ENCODE measurements around the gene ZPLD1. TPM values are rescaled to one million over a fixed set of nuclear protein-coding genes. Genes with fewer than 3 reads are reported as not detected.

ZPLD1 gene
- total and polyA plus RNA-seq, 2 of the 4 experiments (the other 2 are of a cell fraction): under 0.01 to 0.03 TPM

DNA sequence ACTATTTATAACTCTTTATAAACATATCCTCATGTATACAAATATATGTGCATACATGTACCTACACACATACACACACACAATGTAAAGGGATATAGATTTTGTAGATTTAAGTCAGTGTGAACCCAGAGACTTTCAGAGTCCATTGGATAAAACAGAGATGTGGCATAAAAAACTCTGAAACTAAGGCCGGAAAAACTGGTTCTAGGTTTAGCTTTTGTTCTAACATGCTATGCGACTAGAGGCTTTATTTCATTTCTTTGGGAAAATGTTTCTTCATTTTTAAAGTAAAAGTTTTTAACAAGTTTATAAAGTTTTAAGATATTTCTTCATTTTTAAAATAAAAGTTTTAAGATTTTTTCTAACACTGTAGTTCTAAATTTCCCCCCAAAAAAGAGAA is 36.7 kb downstream of the ZPLD1 start:
- no CpG with 5 or more reads among the region's 2 CpGs for WGBS, 2 experiments (ENCODE audit: extremely low coverage in 2 of 2, insufficient read length in 1 of 2)

More for the DNA sequence above, 36.7 kb downstream of the ZPLD1 start:
- no peaks in the 10 kb centered on the region for H3K9me1 ChIP-seq (ENCODE audit: insufficient read depth, low read length)
- no peak overlapping the region for H3K9ac ChIP-seq (ENCODE audit: low read depth, low read length)
- H4K20me1 ChIP-seq (ENCODE audit: insufficient read depth, low read length): no peaks in the 10 kb centered on the region
- no TSS peak for BruUV-seq (replicated peaks)
- no peak overlapping the region for H2BK15ac ChIP-seq (ENCODE audit: low read depth, low read length)
- no peak overlapping the region for H3K23ac ChIP-seq (ENCODE audit: low read depth, low read length)
- no peak overlapping the region for H3K27ac ChIP-seq (ENCODE audit: insufficient read depth, low read length)
- H4K91ac ChIP-seq (ENCODE audit: insufficient read depth, low read depth, low read length): no peak overlapping the region
- no peak overlapping the region for H3K18ac ChIP-seq (ENCODE audit: low read depth, low read length)
- ATAC-seq (ENCODE audit: low read depth): no peak
- intact Hi-C loops (cut with micrococcal nuclease): no loop called here
- H2AFZ ChIP-seq (replicated peaks; ENCODE audit: low read length, poor library complexity): no peak overlapping the region
- in situ Hi-C loops (cut with MboI; ENCODE audit: low sequenced_read_pairs): no loop called here
- H2BK5ac ChIP-seq (ENCODE audit: low read depth, low read length, poor library complexity, severe bottlenecking): no peak overlapping the region
- ChIA-PET POLR2A (ENCODE audit: unreplicated experiment) (no interaction called here), CTCF (no interaction called here)
- no peak overlapping the region for H3K4me2 ChIP-seq (ENCODE audit: low read depth, low read length)
- H3K9me3 ChIP-seq (ENCODE audit: control insufficient read depth, insufficient read depth, low read length): no peaks in the 10 kb centered on the region
- dilution Hi-C loops (cut with HindIII; ENCODE audit: low sequenced_read_pairs, unreplicated experiment): no loop called here
- no peak overlapping the region for H3K56ac ChIP-seq (ENCODE audit: extremely low read depth, insufficient read depth, low read length)
- H3K36me3 ChIP-seq (ENCODE audit: control insufficient read depth, insufficient read depth, low read length): no peaks in the 10 kb centered on the region
- no peaks in the 10 kb centered on the region for H3K79me1 ChIP-seq (ENCODE audit: low read depth in 1 of 2, low read length in 2 of 2)
- no peak overlapping the region for H2AK5ac ChIP-seq (ENCODE audit: low read depth, low read length)
- no peak overlapping the region for H3K4me3 ChIP-seq (ENCODE audit: insufficient read depth, low read depth, low read length)
- no peak overlapping the region for H3K14ac ChIP-seq (replicated peaks; ENCODE audit: low read depth, low read length)
- DNase-seq: no peak
- no peak overlapping the region for H4K5ac ChIP-seq (ENCODE audit: low read depth, low read length)
- no peaks in the 10 kb centered on the region for H3K4me1 ChIP-seq (ENCODE audit: control insufficient read depth, insufficient read depth, low read length)
- no peak overlapping the region for H2BK120ac ChIP-seq (ENCODE audit: low read depth, low read length)
- H4K8ac ChIP-seq (ENCODE audit: low read depth in 2 of 2, low read length in 2 of 2): no peak overlapping the region
- no peak overlapping the region for H3K4ac ChIP-seq (ENCODE audit: low read depth, low read length)
- TF ChIP-seq CHD1 (IDR thresholded peaks at IDR 0.05; ENCODE audit: low read depth, low read length) (no peak), NFE2L2 (IDR thresholded peaks at IDR 0.05; ENCODE audit: low read depth, low read length) (no peak), RAD21 (IDR thresholded peaks at IDR 0.05; ENCODE audit: low read length) (no peak)
- TF ChIP-seq, protein P1, sequence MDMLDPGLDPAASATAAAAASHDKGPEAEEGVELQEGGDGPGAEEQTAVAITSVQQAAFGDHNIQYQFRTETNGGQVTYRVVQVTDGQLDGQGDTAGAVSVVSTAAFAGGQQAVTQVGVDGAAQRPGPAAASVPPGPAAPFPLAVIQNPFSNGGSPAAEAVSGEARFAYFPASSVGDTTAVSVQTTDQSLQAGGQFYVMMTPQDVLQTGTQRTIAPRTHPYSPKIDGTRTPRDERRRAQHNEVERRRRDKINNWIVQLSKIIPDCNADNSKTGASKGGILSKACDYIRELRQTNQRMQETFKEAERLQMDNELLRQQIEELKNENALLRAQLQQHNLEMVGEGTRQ (IDR thresholded peaks at IDR 0.05; ENCODE audit: low read depth, low read length): no peak
- TF ChIP-seq, protein P2, sequence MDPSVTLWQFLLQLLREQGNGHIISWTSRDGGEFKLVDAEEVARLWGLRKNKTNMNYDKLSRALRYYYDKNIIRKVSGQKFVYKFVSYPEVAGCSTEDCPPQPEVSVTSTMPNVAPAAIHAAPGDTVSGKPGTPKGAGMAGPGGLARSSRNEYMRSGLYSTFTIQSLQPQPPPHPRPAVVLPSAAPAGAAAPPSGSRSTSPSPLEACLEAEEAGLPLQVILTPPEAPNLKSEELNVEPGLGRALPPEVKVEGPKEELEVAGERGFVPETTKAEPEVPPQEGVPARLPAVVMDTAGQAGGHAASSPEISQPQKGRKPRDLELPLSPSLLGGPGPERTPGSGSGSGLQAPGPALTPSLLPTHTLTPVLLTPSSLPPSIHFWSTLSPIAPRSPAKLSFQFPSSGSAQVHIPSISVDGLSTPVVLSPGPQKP (IDR thresholded peaks at IDR 0.05; ENCODE audit: borderline replicate concordance, low read depth, low read length): no peak
- H2BK20ac ChIP-seq (ENCODE audit: low read depth, low read length): no peak overlapping the region
- no peak overlapping the region for H2AK9ac ChIP-seq (replicated peaks; ENCODE audit: low read depth, low read length, poor library complexity)
- no peaks in the 10 kb centered on the region; the same call in 1 of the 2 replicates for H3K27me3 ChIP-seq (ENCODE audit: control insufficient read depth, insufficient read depth, low read length)
